Measurements from ENCODE around the gene ZBTB7C. TPM values are rescaled to one million over a fixed set of nuclear protein-coding genes. Genes with fewer than 3 reads are reported as not detected.

The ZBTB7C gene
- total and polyA plus RNA-seq, 2 of the 8 experiments (the other 6 are each of a cell fraction or from before 2014, with no cell fraction given) = 0.15 to 0.45 TPM

DNA sequence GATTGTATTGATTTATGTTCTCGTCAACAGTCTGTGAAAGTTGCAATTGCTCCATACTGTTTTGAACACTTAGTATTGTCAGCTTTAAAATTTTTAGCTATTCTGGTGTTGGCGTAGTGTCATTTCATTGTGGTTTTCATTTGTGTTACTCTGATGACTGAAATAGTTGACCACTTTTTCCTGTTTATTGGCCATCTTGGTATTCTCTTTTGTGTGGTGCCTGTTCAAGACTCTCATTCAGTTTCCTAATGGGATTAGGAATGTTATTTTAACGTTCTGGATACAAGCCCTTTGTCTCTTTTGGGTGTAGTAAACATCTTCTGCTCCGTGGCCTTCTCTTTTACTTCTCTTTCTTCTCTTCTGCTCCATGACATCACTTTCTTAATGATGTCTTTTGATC is 396.0 kb downstream of the ZBTB7C start:
- H2BK12ac ChIP-seq (ENCODE audit: low read depth, low read length) = no peak overlapping the region
- H4K8ac ChIP-seq (ENCODE audit: extremely low read depth, insufficient read depth, low read length) = no peak overlapping the region
- WGBS, 2 experiments (ENCODE audit: extremely low coverage in 1 of 2, insufficient coverage in 1 of 2, insufficient read length in 1 of 2, insufficient replicate concordance in 2 of 2, low coverage in 1 of 2, low lambda C conversion rate in 2 of 2, missing lambda C conversion rate in 1 of 2) = 56% methylated on average over 4 of the region's 4 CpGs; no CpG with 5 or more reads in 1 of the 2 experiments
- H3K36me3 ChIP-seq (ENCODE audit: control insufficient read depth in 2 of 4, insufficient read depth in 4 of 4, low read length in 3 of 4) = no peaks in the 10 kb centered on the region
- no peak overlapping the region for H3K27ac ChIP-seq (ENCODE audit: low read depth, low read length)
- H2BK5ac ChIP-seq (ENCODE audit: low read depth, low read length) = no peak overlapping the region
- no peak overlapping the region for H2AK5ac ChIP-seq (ENCODE audit: low read depth, low read length)
- H4K5ac ChIP-seq (ENCODE audit: insufficient read length, low read depth, low read length) = no peak overlapping the region
- no peaks in the 10 kb centered on the region for H3K79me2 ChIP-seq (ENCODE audit: control insufficient read depth in 1 of 2, insufficient read depth in 2 of 2, low read length in 2 of 2)
- no peak overlapping the region for H3K18ac ChIP-seq (ENCODE audit: extremely low read depth, low read length)
- H4K20me1 ChIP-seq (replicated peaks in 1 of 2; ENCODE audit: control insufficient read depth in 1 of 2, insufficient read depth in 2 of 2, low read length in 2 of 2) = no peaks in the 10 kb centered on the region
- H3K23me2 ChIP-seq (ENCODE audit: low read depth, low read length) = peaks cover 3% of the 10 kb centered on the region; the same call in 1 of the 2 replicates
- H3K79me1 ChIP-seq (ENCODE audit: low read depth, low read length) = no peaks in the 10 kb centered on the region
- no peak overlapping the region for H3K23ac ChIP-seq (ENCODE audit: insufficient read length)
- no peak overlapping the region for H4K91ac ChIP-seq (replicated peaks; ENCODE audit: insufficient read length, low read length)
- H2BK20ac ChIP-seq (ENCODE audit: low read length) = no peak overlapping the region
- POLR2A ChIA-PET (ENCODE audit: partially characterized antibody) = no interaction called here
- H3K4me2 ChIP-seq (ENCODE audit: insufficient read depth in 1 of 2, low read depth in 2 of 2, low read length in 2 of 2) = no peak overlapping the region
- H3K56ac ChIP-seq (replicated peaks; ENCODE audit: insufficient read length, low read depth, low read length) = no peak overlapping the region
- no peak overlapping the region for H3K9ac ChIP-seq (replicated peaks in 1 of 4; ENCODE audit: extremely low read depth in 1 of 4, low read depth in 3 of 4, low read length in 3 of 4)
- TF ChIP-seq BCL11A (IDR thresholded peaks at IDR 0.05; ENCODE audit: low read depth in 2 of 2, low read length in 2 of 2) = no peak
- no peak for TF ChIP-seq KDM4A (IDR thresholded peaks at IDR 0.05; ENCODE audit: low read depth, low read length, severe bottlenecking)
- no peak for TF ChIP-seq TEAD4 (IDR thresholded peaks at IDR 0.05; ENCODE audit: low read depth, low read length)
- no peak for TF ChIP-seq EP300 (IDR thresholded peaks at IDR 0.05; ENCODE audit: borderline replicate concordance in 1 of 2, low read depth in 2 of 2, low read length in 2 of 2)
- no peak for TF ChIP-seq TAF1 (IDR thresholded peaks at IDR 0.05; ENCODE audit: low read depth, low read length)
- no peak for TF ChIP-seq ASH2L (IDR thresholded peaks at IDR 0.05; ENCODE audit: low read length)
- TF ChIP-seq POLR2A (IDR thresholded peaks at IDR 0.05; ENCODE audit: control extremely low read depth in 1 of 2, low read depth in 2 of 2, low read length in 2 of 2) = no peak
- no peak overlapping the region for H2BK15ac ChIP-seq (ENCODE audit: low read length)
- no peak for FAIRE-seq
- peaks cover 0 to 3% (median 2%) of the 10 kb centered on the region in 4 experiments; a peak in 1 of 7 replicates for H3K27me3 ChIP-seq (replicated peaks in 1 of 4; ENCODE audit: control insufficient read depth in 3 of 4, extremely low read depth in 1 of 4, insufficient read depth in 3 of 4, low read length in 3 of 4)
- DNase-seq (ENCODE audit: low read depth in 1 of 2, low spot score in 2 of 2) = no peak
- no peak overlapping the region for H3K4me3 ChIP-seq (ENCODE audit: extremely low read depth in 1 of 4, insufficient read depth in 2 of 4, low read depth in 3 of 4, low read length in 4 of 4)
- H2AFZ ChIP-seq (ENCODE audit: low read length) = no peak overlapping the region
- H3K4ac ChIP-seq (replicated peaks; ENCODE audit: insufficient read length, low read depth, low read length) = no peak overlapping the region
- H2BK120ac ChIP-seq (replicated peaks; ENCODE audit: low read depth, low read length) = no peak overlapping the region
- H3K14ac ChIP-seq (ENCODE audit: insufficient read length) = no peak overlapping the region
- H3K4me1 ChIP-seq (replicated peaks in 1 of 4; ENCODE audit: control insufficient read depth in 3 of 4, insufficient read depth in 4 of 4, low read length in 3 of 4) = peaks cover 0 to 12% (median 3%) of the 10 kb centered on the region in 4 experiments; a peak in 4 of 7 replicates
- CTCF ChIA-PET (ENCODE audit: partially characterized antibody) = interaction anchor here (0.6 to 1.8 kb wide), 5 partner anchors 15 to 432 kb away, joined by 3 to 4 read pairs (median 3); no protein-coding TSS in a partner anchor
- H3K9me3 ChIP-seq (ENCODE audit: insufficient read depth in 2 of 2, low read depth in 1 of 2, low read length in 1 of 2) = no peaks in the 10 kb centered on the region
